HG02885 (cell line): Measurements from ENCODE around the gene TMEM63A.
A peak's percentile ranks its signal among the peaks of the same experiment; 100 is the strongest.
"Not testable (repeated sequence)": the region's sequence is repeated elsewhere in the genome, so short reads cannot be mapped to it uniquely, and the experiment has no call there.

Source experiments
- ATAC-seq: cut with Tn5 transposase; IDR thresholded peaks from one replicate; pipeline ENCODE4 v1.9.1; 2021; ENCODE audit warnings: mild to moderate bottlenecking; ENCODE audit not compliant: unreplicated experiment, poor library complexity

Gene TMEM63A

GRCh38 chr1:225881959-225882693 lies at the start of gene TMEM63A:
Gene TMEM63A (minus strand): TSS chr1:225882380. CDS start chr1:225877580, 4,800 bp downstream.
- ATAC-seq: peak; percentile 79

GRCh38 chr1:225931270-225932136 lies 49.3 kb upstream of the TMEM63A start:
- no peak for ATAC-seq

- ATAC-seq: no peak
Observed at GRCh38 chr1:225930566-225930965, 48.4 kb upstream of the TMEM63A start.

GRCh38 chr1:225929462-225929861 lies 47.3 kb upstream of the TMEM63A start:
- not testable (repeated sequence) for ATAC-seq

- no peak for ATAC-seq
Observed at GRCh38 chr1:225928186-225929175, 46.3 kb upstream of the TMEM63A start.

- ATAC-seq: no peak
Observed at GRCh38 chr1:225926551-225927113, 44.5 kb upstream of the TMEM63A start.

GRCh38 chr1:225923692-225924555 lies 41.7 kb upstream of the TMEM63A start, which contains the start of gene PYCR2:
Gene PYCR2 (minus strand): TSS chr1:225924250. CDS start chr1:225924110, 140 bp downstream.
- peak; percentile 98 for ATAC-seq

GRCh38 chr1:225923381-225923691 lies 41.2 kb upstream of the TMEM63A start:
- no peak for ATAC-seq

- no peak for ATAC-seq
Observed at GRCh38 chr1:225921734-225922709, 39.8 kb upstream of the TMEM63A start.

GRCh38 chr1:225919906-225920305 lies 37.7 kb upstream of the TMEM63A start:
- no peak for ATAC-seq

GRCh38 chr1:225918280-225918679 lies 36.1 kb upstream of the TMEM63A start:
- ATAC-seq: no peak

GRCh38 chr1:225917536-225917935 lies 35.4 kb upstream of the TMEM63A start:
- no peak for ATAC-seq

- ATAC-seq: no peak
Observed at GRCh38 chr1:225917101-225917500, 34.9 kb upstream of the TMEM63A start.

GRCh38 chr1:225915538-225915991 lies 33.4 kb upstream of the TMEM63A start:
- ATAC-seq: no peak

- ATAC-seq: no peak
Observed at GRCh38 chr1:225914947-225915346, 32.8 kb upstream of the TMEM63A start.

GRCh38 chr1:225914391-225914790 lies 32.2 kb upstream of the TMEM63A start:
- ATAC-seq: no peak

- ATAC-seq: peak; percentile 75
Observed at GRCh38 chr1:225911191-225912130, 29.3 kb upstream of the TMEM63A start.
